GM21390 (cell line): Measurements from ENCODE around the gene CES2.

ENCODE experiments used
- ATAC-seq: cut with Tn5 transposase; IDR thresholded peaks from one replicate; pipeline ENCODE4 v1.9.1; 2021; ENCODE audit not compliant: unreplicated experiment

CES2 gene

GRCh38 chr16:66902648-66903543 is 32.4 kb upstream of the CES2 start:
- no peak for ATAC-seq

DNA sequence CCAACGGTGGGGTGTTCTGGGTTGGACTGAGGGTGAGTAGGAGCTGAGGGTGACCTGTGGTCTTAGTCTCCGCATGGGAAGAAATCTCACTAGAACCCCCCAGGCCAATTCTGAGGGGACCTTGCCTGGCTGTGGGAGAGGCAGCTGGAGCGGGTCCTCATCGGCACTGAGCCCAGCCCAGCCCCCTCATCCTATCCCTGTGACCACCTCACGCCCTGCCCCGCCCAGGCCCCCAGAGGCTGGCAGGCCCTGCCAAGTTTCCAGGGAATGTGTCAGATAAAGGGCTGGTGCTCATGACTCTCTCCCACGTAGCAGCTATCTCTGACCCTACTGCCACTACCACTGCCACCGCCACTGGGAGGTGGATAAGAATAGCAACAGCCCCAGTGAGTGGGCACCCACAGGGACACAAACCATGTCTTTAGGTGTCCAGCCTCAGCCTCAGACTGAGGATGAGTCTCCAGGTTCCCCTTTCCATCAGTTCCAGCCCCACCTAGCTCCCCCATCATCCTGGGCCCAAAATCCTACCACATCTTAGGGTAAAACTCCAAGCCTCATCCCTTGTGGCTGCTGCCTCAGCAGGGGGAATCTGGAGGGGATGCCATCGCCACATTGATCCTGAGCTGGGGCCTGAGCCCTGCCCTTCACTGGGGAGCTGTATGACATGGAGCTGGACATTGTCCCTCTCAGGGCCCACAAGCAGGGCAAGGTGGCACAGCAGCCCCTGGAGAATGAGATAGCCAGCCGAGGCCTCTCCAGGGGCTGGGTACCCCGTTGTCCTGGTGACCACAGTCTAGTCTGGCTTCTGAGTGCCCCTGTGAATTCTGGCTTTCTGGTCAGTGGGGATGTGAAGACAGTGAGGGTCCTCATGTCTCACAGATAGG is 31.5 kb upstream of the CES2 start:
- no peak for ATAC-seq

DNA sequence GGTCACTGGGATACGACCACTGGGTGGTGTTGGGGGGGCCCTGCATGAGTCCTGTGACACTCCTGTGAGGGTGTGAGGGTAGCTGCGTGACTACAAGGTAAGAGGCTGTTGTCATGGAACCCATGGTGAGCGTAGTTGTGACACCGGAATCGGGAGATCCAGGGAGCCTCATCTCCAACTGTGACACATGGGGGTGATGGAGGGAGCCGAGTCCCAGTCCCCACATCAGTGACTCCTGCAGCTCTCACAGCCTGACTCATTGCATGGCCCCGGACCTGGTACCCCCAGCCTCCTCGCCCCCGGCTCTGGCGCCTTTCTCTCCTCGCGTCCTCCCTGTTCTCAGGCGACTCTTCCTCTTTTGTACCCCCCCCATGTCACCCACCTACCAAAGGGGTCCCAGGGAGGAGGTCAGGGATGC is 30.9 kb upstream of the CES2 start:
- ATAC-seq = no peak

DNA sequence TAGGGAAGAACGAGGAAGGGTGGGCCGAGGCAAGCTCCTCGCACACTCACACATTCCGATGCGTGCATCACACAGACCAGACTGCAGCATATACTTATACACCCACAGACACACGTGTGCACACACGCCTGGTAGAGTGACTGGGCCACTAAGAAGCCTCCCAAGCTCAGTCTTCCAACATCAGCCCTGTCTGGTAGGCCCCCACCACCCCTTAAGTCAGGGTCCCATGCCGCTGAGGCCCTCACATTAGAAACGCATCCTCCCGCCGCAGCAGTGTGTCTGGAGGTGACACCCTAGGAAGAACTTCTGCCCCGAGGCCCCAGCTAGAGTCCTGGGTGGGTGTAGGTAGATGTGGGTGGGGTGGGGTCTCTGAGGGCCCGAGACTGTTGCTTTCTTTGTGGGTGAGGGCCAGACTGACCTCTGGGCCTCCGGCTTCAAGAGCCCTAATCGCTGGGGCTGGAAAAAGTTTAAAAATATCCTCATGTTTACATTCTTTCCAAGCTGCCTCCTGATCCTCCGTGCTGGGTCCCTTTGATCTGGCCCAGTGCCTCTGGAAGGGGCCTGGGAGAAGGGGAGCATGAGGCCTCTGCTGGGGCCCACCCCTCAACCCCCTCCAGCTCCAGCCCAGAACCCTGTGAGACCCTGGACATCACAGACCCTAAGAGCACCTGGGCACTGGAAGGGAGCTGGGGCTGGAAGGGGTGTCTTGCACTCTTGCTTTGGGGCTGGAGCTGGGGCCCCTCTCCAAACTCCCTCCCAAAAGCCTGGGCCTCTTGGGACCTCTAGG is 30.3 kb upstream of the CES2 start:
- no peak for ATAC-seq

- ATAC-seq = no peak
These were observed 29.4 kb upstream of the CES2 start for GRCh38 chr16:66905633-66906539.

- no peak for ATAC-seq
These were observed 28.1 kb upstream of the CES2 start for GRCh38 chr16:66906916-66907836.

GRCh38 chr16:66908116-66908515 is 27.2 kb upstream of the CES2 start:
- no peak for ATAC-seq

DNA sequence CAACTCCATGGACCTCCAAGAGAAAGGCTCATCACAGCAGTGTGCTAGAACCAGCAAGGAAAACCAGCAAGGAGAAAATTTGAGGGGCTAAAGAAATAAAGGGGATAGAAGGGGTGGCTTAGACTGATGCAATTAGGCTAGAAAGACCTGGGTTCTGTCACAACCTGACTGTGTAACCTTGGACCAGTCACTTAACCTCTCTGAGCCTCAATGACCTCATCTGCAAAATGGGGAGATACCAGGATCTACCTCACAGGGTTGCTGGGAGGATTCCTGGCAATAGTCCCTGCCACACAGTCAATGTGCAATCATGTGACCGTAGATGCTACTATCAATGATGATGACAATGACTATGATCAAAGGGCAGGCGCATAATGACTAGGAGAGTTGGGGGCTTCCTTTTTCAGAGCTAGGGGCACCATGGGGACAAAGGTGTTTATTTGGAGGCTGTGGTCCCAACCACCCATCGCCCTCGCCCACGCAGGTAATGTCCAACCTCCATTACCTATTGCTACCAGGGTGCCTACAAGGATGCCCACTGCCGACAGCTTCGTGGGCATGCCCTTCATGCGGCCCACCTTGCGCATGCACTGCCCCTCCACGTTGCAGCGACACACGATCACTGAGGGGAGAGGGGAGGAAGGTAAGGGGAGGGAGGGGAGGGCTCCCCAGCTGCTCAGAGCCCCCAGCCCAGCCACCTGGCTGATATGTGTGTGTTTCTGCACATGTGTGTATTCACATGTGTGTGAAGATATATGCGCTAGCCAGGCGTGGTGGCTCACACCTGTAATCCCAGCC is 26.4 kb upstream of the CES2 start:
- no peak for ATAC-seq

DNA sequence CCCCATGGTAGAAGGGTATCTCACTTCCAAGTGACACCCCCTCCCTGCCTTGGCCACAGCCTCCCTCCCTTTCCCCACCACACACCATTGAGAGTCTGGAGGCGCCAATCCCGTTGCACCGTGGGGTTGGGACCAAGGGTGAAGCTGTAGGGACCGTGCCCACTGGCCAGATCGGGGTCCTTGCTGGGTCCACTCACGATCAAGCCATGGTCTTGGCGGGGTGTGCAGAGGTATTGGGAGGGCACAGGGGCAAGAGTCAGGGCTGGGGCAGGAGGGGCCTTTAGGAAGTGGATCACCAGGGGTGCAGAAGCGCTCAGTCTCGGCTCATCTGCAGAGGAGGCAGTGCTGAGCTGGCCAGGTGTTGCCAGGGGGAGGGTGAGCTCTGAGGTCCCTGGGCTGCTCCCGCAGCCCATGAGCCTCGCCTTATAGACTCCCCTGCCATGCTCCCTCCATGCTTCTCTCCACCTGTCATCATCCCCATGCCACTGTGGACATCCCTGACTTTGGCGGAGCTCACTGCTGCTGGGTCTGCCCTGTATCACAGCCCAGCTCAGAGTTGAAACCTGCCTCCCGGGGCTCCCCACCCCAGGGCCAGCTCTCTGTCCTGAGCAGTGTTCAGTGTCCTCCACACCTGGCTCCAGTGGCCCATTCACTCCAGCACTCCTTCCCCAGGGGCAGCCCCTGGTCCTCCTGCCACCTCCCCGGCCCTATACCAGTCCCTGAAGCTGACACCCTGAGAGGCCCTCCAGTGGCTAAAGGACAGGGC is 25.0 kb upstream of the CES2 start:
- ATAC-seq = no peak

- ATAC-seq = no peak
These were observed 24.2 kb upstream of the CES2 start for GRCh38 chr16:66911112-66911511.

DNA sequence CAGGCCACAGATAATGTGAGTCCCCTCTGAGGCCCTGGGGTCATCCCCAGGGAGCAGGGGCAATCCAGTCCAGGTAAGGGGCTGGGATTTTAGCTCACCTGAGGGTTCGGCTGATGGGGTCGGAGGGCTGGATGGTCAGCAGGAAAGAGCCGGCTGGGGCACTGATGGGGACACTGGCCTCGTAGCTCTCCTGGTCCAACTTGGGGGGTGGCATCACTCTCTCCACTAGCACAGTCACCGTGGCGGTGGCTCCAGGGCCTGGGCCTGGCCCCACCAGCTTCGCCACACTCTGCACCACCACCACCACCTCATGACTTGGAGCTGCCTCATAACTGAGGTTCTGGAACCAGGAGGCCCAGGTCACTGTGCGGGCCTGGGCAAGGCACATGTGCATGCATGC is 23.5 kb upstream of the CES2 start:
- no peak for ATAC-seq

DNA sequence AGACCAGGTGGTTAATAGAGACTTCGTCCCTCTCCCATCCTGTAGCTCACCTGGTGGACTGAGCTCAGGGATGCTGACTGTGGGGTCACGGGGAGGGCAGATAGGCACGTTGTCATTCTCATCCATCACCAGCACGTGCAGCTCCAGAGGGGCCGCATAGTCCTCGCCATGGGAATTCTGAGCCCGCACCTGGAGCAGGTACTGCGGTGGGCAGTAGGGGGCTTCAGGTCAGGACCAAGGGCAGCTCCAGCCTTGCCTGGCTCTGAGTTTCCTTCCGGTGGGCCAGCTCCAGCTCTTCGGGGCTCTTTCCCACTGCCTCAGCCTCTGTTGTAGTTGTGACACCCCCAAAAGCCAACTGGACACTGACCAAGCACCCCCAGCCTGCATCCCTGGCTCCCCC is 22.2 kb upstream of the CES2 start:
- no peak for ATAC-seq

DNA sequence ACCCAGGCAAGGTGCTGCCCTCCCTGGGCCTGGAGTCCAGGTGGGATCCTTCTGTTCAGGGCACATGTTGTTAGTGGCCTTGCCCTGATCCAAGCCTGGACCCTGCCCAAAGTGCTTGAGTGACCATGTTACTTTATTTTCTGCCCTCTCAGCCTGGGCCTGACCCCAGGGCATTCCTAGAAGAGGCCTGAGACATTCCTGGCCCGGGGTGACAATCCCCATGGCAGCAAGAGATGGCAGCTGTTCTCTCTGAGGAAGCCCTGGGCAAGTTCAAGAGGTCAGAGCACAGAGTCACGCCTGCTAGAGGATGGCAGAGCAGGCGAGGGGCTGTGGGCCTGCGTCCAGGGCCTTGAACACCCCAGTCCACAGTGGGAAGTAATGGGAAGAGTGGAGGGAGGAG is 21.6 kb upstream of the CES2 start:
- no peak for ATAC-seq

DNA sequence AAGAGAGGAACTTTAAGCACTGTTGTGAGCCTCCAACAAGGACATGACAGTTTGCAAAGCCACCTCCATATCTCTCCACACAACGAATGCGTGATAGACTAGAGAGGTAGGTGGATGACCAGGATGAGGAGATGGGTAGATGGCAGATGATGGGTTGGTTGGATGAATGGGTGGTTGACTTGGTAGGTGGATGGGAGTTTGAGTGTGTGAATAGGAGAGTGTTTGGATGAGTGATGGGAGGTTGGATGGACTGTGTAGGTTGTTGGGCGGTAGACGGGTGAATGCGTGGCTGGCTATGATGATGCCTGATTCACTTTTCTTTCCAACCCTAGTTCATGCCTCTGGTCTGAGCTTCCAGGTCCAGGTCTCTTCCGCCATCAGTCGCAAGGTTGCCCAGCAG is 20.8 kb upstream of the CES2 start:
- ATAC-seq = no peak

- ATAC-seq = no peak
These were observed 20.3 kb upstream of the CES2 start for GRCh38 chr16:66915041-66915440.

GRCh38 chr16:66916518-66916917 is 18.8 kb upstream of the CES2 start:
- ATAC-seq = no peak

DNA sequence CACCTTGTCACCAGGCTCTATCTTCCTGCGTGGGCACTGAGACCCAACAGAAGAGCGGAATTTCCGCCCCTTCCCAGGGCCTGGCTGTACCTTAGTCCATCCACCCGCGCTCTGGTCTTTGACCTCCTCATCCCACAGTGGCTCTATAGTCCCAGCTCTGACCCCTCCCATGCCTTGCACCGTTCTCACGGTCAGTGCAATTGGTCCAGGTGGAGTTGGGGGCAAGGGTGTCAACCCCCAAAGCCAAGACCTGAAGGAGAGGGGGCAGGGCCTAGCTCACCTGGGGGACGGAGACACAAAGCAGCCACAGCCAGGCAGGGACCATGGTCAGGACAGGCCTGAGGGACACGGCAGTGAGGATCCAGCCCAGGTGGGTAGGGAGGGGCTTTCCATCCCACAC is 17.6 kb upstream of the CES2 start:
- ATAC-seq = no peak

DNA sequence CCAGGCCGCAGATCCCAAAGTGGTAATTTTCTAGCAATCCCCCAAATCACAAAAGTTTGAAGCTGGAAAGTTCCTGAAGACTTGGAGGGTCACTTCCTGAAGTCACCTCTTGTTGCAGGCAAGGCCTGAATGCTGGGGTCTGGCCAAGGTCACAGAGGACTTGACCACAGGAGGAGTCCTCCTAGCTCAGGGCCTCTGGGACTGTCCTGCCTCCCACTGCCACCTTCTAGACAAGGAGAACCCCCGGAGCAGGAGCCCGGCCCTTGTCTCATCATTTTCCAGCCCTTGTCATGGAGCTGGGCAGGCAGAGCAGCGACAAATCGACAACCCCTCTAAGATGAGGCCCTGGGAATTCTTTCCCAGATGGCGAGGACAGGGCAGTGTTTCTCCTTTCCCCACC is 17.0 kb upstream of the CES2 start:
- ATAC-seq = no peak
